IPS-18a (cell line): Measurements from ENCODE around the gene PPM1E.

ENCODE experiments used
- H3K27ac ChIP-seq: one replicate; pipeline ENCODE4 v1.5.1; 2013; ENCODE audit warnings: low read length
- H3K27me3 ChIP-seq: one replicate; pipeline ENCODE4 v1.6.1; 2013; ENCODE audit warnings: mild to moderate bottlenecking, low read length; ENCODE audit not compliant: control insufficient read depth, insufficient read depth
- H3K36me3 ChIP-seq: one replicate; pipeline ENCODE4 v1.6.1; 2013; ENCODE audit warnings: low read depth, low read length; ENCODE audit not compliant: control insufficient read depth
- H3K4me1 ChIP-seq: one replicate; pipeline ENCODE4 v1.6.1; 2013; ENCODE audit warnings: low read depth, low read length; ENCODE audit not compliant: control insufficient read depth
- H3K4me3 ChIP-seq: one replicate; pipeline ENCODE4 v1.5.1; 2013; ENCODE audit warnings: low read length
- H3K9ac ChIP-seq: one replicate; pipeline ENCODE4 v1.6.1; 2013; ENCODE audit warnings: mild to moderate bottlenecking, low read length, moderate library complexity
- H3K9me3 ChIP-seq: one replicate; pipeline ENCODE4 v1.6.1; 2013; ENCODE audit warnings: low read depth, low read length; ENCODE audit not compliant: control insufficient read depth

Gene PPM1E

GRCh38 chr17:59026176-59026939 is 270.7 kb downstream of the PPM1E start:
- no peak overlapping the region for H3K27ac ChIP-seq
- H3K9me3 ChIP-seq, result no peaks in the 10 kb centered on the region
- H3K4me3 ChIP-seq, result no peak overlapping the region
- no peaks in the 10 kb centered on the region for H3K27me3 ChIP-seq
- peaks cover 23% of the 10 kb centered on the region for H3K36me3 ChIP-seq
- H3K9ac ChIP-seq, result no peak overlapping the region
- H3K4me1 ChIP-seq, result no peaks in the 10 kb centered on the region

- peaks cover 29% of the 10 kb centered on the region for H3K36me3 ChIP-seq
- no peak overlapping the region for H3K9ac ChIP-seq
- no peak overlapping the region for H3K4me3 ChIP-seq
- H3K9me3 ChIP-seq, result no peaks in the 10 kb centered on the region
- H3K27me3 ChIP-seq, result no peaks in the 10 kb centered on the region
- H3K27ac ChIP-seq, result no peak overlapping the region
- no peaks in the 10 kb centered on the region for H3K4me1 ChIP-seq
These were observed 272.1 kb downstream of the PPM1E start for GRCh38 chr17:59027750-59028149.

GRCh38 chr17:59028328-59028727 is 272.7 kb downstream of the PPM1E start:
- no peak overlapping the region for H3K4me3 ChIP-seq
- no peak overlapping the region for H3K9ac ChIP-seq
- H3K9me3 ChIP-seq, result no peaks in the 10 kb centered on the region
- H3K4me1 ChIP-seq, result no peaks in the 10 kb centered on the region
- H3K27ac ChIP-seq, result no peak overlapping the region
- H3K36me3 ChIP-seq, result peaks cover 29% of the 10 kb centered on the region
- H3K27me3 ChIP-seq, result no peaks in the 10 kb centered on the region

DNA sequence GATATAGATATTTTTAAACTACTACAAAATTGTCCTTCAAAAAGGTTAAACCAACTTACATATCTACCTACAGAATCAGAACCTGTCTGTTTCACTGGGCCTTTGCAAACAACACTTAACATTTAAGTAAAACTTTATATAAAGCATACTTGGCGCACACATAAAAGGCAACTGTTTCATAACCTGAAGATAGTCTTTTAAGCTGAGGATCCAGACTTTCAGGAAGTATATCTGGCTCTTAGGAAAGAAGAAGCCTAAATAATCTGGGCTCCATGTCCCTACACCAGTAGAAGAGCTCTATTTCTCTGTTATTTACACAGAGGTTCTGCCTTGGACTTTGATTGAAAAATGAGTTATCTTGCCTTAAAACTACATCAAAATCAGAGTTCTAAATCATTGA is 275.2 kb downstream of the PPM1E start:
- Histone ChIP-seq H3K27me3 (no peaks in the 10 kb centered on the region), H3K4me3 (no peak overlapping the region), H3K4me1 (no peaks in the 10 kb centered on the region), H3K9me3 (no peaks in the 10 kb centered on the region), H3K9ac (no peak overlapping the region), H3K27ac (no peak overlapping the region), H3K36me3 (peaks cover 30% of the 10 kb centered on the region)
